IPS DF 19.7 (cell line): Measurements from ENCODE around the gene IMMP2L.

Experiments
- DNase-seq: peaks from one replicate; pipeline ENCODE4 v3.0.0-alpha.2; 2013; ENCODE audit warnings: low read depth, low spot score

Gene IMMP2L

GRCh38 chr7:111558991-111559390, 3.3 kb downstream of the IMMP2L start:
- no peak for DNase-seq

GRCh38 chr7:111556977-111557376, 5.3 kb downstream of the IMMP2L start:
- DNase-seq, result no peak

- DNase-seq, result no peak
Measured at GRCh38 chr7:111554086-111554485, 8.2 kb downstream of the IMMP2L start.

- DNase-seq, result no peak
Measured at GRCh38 chr7:111541067-111541466, 21.2 kb downstream of the IMMP2L start.

GRCh38 chr7:111540199-111540815, 22.0 kb downstream of the IMMP2L start:
- DNase-seq, result no peak

GRCh38 chr7:111537134-111537533, 25.2 kb downstream of the IMMP2L start:
- DNase-seq, result no peak

- no peak for DNase-seq
Measured at GRCh38 chr7:111535142-111535870, 27.0 kb downstream of the IMMP2L start.

- no peak for DNase-seq
Measured at GRCh38 chr7:111532625-111533024, 29.7 kb downstream of the IMMP2L start.

- DNase-seq, result no peak
Measured at GRCh38 chr7:111531993-111532392, 30.3 kb downstream of the IMMP2L start.

GRCh38 chr7:111530356-111530668, 32.0 kb downstream of the IMMP2L start:
- no peak for DNase-seq

- no peak for DNase-seq
Measured at GRCh38 chr7:111529507-111530355, 32.6 kb downstream of the IMMP2L start.

- DNase-seq, result no peak
Measured at GRCh38 chr7:111528331-111528730, 34.0 kb downstream of the IMMP2L start.

- no peak for DNase-seq
Measured at GRCh38 chr7:111527545-111527944, 34.7 kb downstream of the IMMP2L start.

- no peak for DNase-seq
Measured at GRCh38 chr7:111525100-111525499, 37.2 kb downstream of the IMMP2L start.

- no peak for DNase-seq
Measured at GRCh38 chr7:111521660-111522059, 40.6 kb downstream of the IMMP2L start.

- no peak for DNase-seq
Measured at GRCh38 chr7:111518264-111518663, 44.0 kb downstream of the IMMP2L start.

- DNase-seq, result no peak
Measured at GRCh38 chr7:111517549-111517951, 44.7 kb downstream of the IMMP2L start.

GRCh38 chr7:111516612-111517011, 45.7 kb downstream of the IMMP2L start:
- DNase-seq, result no peak

- no peak for DNase-seq
Measured at GRCh38 chr7:111513566-111513965, 48.7 kb downstream of the IMMP2L start.

- DNase-seq, result no peak
Measured at GRCh38 chr7:111511845-111512244, 50.4 kb downstream of the IMMP2L start.

GRCh38 chr7:111510584-111511378, 51.5 kb downstream of the IMMP2L start:
- no peak for DNase-seq

- no peak for DNase-seq
Measured at GRCh38 chr7:111510062-111510461, 52.2 kb downstream of the IMMP2L start.
